C4-2B (cell line): Measurements from ENCODE around the gene IMPDH1.

Experiments used
- H3K27ac ChIP-seq: fragments of 450-650 bp; 2 replicates; pipeline ENCODE4 v1.5.1; 2017
- CTCF ChIP-seq: fragments of 450-650 bp; conservative IDR thresholded peaks from 2 replicates; pipeline ENCODE4 v1.5.1; 2017; ENCODE audit warnings: mild to moderate bottlenecking
- ZFX ChIP-seq: fragments of 450-650 bp; IDR thresholded peaks from 2 replicates; pipeline ENCODE4 v1.6.1; 2017

Gene IMPDH1

GRCh38 chr7:128347647-128348097 lies 62.1 kb downstream of the IMPDH1 start:
- TF ChIP-seq CTCF (peak; percentile 86), ZFX (no peak)
- no peak overlapping the region for H3K27ac ChIP-seq

GRCh38 chr7:128344431-128344774 lies 65.4 kb downstream of the IMPDH1 start:
- no peak for TF ChIP-seq CTCF
- TF ChIP-seq ZFX = no peak

GRCh38 chr7:128343554-128344430 lies 66.0 kb downstream of the IMPDH1 start, which contains the start of gene RBM28:
TSS of gene RBM28 (minus strand) at chr7:128343908. CDS start at chr7:128343793, 115 bp downstream.
- TF ChIP-seq CTCF (no peak), ZFX (peak; percentile 87)
- peak within 1 kb of the TSS; percentile 87 for H3K27ac ChIP-seq

More at GRCh38 chr7:128344431-128344774, 65.4 kb downstream of the IMPDH1 start:
- no peak overlapping the region for H3K27ac ChIP-seq
